ENCODE measurements around the gene DNAJC11.

Gene DNAJC11

DNA sequence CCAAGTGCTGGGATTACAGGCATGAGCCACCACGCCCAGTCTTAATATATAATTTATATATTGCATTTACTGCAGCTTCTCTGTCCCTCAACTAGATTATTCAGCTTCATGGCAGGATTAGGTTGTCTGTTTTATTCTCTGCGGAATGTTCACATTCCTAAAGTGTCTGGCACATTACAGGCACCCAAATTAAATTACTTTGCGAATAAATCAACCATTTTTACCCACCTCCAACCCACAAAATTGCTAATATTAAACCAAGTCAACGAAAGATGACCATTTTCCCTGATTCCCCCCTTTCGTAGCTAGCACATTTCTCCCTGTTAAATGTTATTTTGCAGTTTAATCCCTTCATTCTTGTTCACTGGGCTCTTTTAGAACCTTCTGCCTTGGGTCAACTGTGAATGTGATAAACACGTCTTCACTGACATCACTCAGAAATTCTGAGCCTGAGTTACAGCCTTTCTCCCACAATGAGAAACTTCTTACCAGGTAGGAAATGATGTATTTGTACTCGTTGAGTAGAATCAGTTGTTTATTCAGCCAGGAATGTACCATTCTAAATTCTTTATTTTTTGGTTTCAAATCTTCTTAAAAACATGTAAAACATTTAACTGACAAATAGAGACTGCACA, 41.1 kb downstream of the DNAJC11 start:
- H4K20me1 ChIP-seq (ENCODE audit: insufficient read depth, low read length): peaks cover 24% of the 10 kb centered on the region; the same call in 1 of the 2 replicates
- H3K4me2 ChIP-seq (ENCODE audit: insufficient read depth, low read length): no peak overlapping the region
- H3K4me1 ChIP-seq (ENCODE audit: insufficient read depth, low read length): no peaks in the 10 kb centered on the region
- no peaks in the 10 kb centered on the region for H3K27me3 ChIP-seq (ENCODE audit: insufficient read depth, low read length, poor library complexity)
- peaks cover 18% of the 10 kb centered on the region for H3K79me2 ChIP-seq (ENCODE audit: insufficient read depth, low read length)
- H3K4me3 ChIP-seq (ENCODE audit: low read depth in 1 of 2, low read length in 2 of 2): no peak overlapping the region
- TF ChIP-seq, protein P1, sequence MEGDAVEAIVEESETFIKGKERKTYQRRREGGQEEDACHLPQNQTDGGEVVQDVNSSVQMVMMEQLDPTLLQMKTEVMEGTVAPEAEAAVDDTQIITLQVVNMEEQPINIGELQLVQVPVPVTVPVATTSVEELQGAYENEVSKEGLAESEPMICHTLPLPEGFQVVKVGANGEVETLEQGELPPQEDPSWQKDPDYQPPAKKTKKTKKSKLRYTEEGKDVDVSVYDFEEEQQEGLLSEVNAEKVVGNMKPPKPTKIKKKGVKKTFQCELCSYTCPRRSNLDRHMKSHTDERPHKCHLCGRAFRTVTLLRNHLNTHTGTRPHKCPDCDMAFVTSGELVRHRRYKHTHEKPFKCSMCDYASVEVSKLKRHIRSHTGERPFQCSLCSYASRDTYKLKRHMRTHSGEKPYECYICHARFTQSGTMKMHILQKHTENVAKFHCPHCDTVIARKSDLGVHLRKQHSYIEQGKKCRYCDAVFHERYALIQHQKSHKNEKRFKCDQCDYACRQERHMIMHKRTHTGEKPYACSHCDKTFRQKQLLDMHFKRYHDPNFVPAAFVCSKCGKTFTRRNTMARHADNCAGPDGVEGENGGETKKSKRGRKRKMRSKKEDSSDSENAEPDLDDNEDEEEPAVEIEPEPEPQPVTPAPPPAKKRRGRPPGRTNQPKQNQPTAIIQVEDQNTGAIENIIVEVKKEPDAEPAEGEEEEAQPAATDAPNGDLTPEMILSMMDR (IDR thresholded peaks at IDR 0.05; ENCODE audit: borderline replicate concordance, extremely low read depth, low read length, poor library complexity, severe bottlenecking): no peak
- TF ChIP-seq EZH2 (IDR thresholded peaks at IDR 0.05; ENCODE audit: borderline replicate concordance, low read depth, low read length, severe bottlenecking): no peak
- no peak overlapping the region for H2AFZ ChIP-seq (ENCODE audit: low read depth, low read length)
- ATAC-seq (ENCODE audit: insufficient read depth, low read depth) (no peak), DNase-seq (no peak)
- H3K36me3 ChIP-seq (ENCODE audit: insufficient read depth, low read length): peaks cover 29% of the 10 kb centered on the region; the same call in 1 of the 2 replicates
- no peak overlapping the region for H3K27ac ChIP-seq (ENCODE audit: low read length)
- no peak overlapping the region for H3K9ac ChIP-seq (ENCODE audit: low read depth, low read length)
- no peaks in the 10 kb centered on the region for H3K9me3 ChIP-seq (ENCODE audit: insufficient read depth, low read length, severe bottlenecking)

DNA sequence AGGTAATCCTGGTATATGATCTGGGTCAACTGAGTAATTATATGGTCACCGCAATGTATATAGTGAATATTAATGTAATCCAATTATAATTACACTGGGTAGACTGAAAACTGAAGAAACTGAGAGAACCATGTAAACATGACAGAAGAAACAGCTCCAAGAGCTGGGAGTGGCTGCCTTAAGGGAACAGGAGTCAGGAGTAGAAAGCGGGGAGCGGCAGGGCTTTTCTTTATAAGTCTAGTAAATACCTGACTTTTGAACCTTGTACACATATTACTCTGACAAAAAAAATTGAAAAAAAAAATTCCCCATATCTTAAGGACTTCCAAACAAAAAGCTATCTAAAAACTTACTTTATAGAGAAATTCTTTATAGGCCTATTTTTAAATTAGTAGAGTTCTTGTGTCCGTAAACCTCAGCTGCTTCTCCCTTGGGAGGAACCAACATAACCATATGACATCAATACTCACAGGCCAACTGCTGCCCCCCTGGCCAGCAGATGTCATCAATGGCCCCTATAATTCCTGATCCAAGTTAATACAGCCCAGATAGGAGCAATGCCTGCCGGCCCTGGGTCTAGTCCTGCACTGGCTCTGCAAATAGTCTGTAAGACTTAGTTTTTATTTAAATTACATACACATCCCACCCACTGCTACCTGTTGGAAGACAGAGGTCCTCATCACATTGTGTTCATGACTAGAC, 43.1 kb downstream of the DNAJC11 start:
- ATAC-seq (ENCODE audit: insufficient read depth, low read depth): no peak
- Histone ChIP-seq H3K27me3 (ENCODE audit: insufficient read depth, low read length, poor library complexity) (no peaks in the 10 kb centered on the region), H3K4me3 (ENCODE audit: low read depth in 1 of 2, low read length in 2 of 2) (no peak overlapping the region), H3K79me2 (ENCODE audit: insufficient read depth, low read length) (peaks cover 18% of the 10 kb centered on the region), H3K4me1 (ENCODE audit: insufficient read depth, low read length) (no peaks in the 10 kb centered on the region), H3K9me3 (ENCODE audit: insufficient read depth, low read length, severe bottlenecking) (no peaks in the 10 kb centered on the region), H3K9ac (ENCODE audit: low read depth, low read length) (no peak overlapping the region), H2AFZ (ENCODE audit: low read depth, low read length) (no peak overlapping the region), H3K4me2 (ENCODE audit: insufficient read depth, low read length) (no peak overlapping the region), H3K27ac (ENCODE audit: low read length) (no peak overlapping the region), H4K20me1 (ENCODE audit: insufficient read depth, low read length) (peaks cover 24% of the 10 kb centered on the region; the same call in 1 of the 2 replicates), H3K36me3 (ENCODE audit: insufficient read depth, low read length) (peaks cover 20% of the 10 kb centered on the region)
- DNase-seq: no peak
- no peak for TF ChIP-seq EZH2 (IDR thresholded peaks at IDR 0.05; ENCODE audit: borderline replicate concordance, low read depth, low read length, severe bottlenecking)
- TF ChIP-seq, protein P1 (IDR thresholded peaks at IDR 0.05; ENCODE audit: borderline replicate concordance, extremely low read depth, low read length, poor library complexity, severe bottlenecking): no peak

DNA sequence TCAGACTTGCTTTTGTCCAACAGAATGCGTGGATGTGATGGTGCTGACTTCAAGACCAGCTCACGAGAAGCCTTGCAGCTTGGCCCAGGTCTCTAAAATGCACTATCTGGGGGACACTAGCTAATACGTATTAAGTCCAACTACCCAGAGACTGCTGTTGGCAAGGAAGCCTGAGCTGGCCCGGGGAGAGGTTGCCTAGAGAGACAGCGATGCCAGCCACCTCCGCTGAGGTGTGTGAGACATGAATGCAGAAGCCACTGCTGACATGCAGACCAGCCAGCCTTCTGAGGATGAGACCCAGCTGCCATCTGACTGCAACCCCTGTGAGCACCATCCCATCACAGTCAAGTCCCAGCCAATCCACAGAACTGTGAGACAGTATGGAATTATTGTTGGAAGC, 44.5 kb downstream of the DNAJC11 start:
- peaks cover 27% of the 10 kb centered on the region for H3K36me3 ChIP-seq (ENCODE audit: insufficient read depth, low read length)
- no peaks in the 10 kb centered on the region for H3K27me3 ChIP-seq (ENCODE audit: insufficient read depth, low read length, poor library complexity)
- no peak for DNase-seq
- no peak overlapping the region for H3K9ac ChIP-seq (ENCODE audit: low read depth, low read length)
- no peak for ATAC-seq (ENCODE audit: insufficient read depth, low read depth)
- H3K9me3 ChIP-seq (ENCODE audit: insufficient read depth, low read length, severe bottlenecking): no peaks in the 10 kb centered on the region
- no peak overlapping the region for H2AFZ ChIP-seq (ENCODE audit: low read depth, low read length)
- TF ChIP-seq EZH2 (IDR thresholded peaks at IDR 0.05; ENCODE audit: borderline replicate concordance, low read depth, low read length, severe bottlenecking): no peak
- TF ChIP-seq, protein P1 (IDR thresholded peaks at IDR 0.05; ENCODE audit: borderline replicate concordance, extremely low read depth, low read length, poor library complexity, severe bottlenecking): no peak
- H3K4me2 ChIP-seq (ENCODE audit: insufficient read depth, low read length): no peak overlapping the region
- no peak overlapping the region for H3K27ac ChIP-seq (ENCODE audit: low read length)
- peaks cover 13% of the 10 kb centered on the region for H3K79me2 ChIP-seq (ENCODE audit: insufficient read depth, low read length)
- peaks cover 18% of the 10 kb centered on the region; the same call in 1 of the 2 replicates for H4K20me1 ChIP-seq (ENCODE audit: insufficient read depth, low read length)
- no peaks in the 10 kb centered on the region for H3K4me1 ChIP-seq (ENCODE audit: insufficient read depth, low read length)
- H3K4me3 ChIP-seq (ENCODE audit: low read depth in 1 of 2, low read length in 2 of 2): no peak overlapping the region
